IMR-90 (cell line): ENCODE measurements around the gene DNAJC22. TPM values are rescaled to one million over a fixed set of nuclear protein-coding genes. Genes with fewer than 3 reads are reported as not detected.

ENCODE experiments used
- ATAC-seq: fragments of 200-7000 bp; cut with Tn5 transposase; 2 replicates; pipeline ENCODE4 v1.9.1; 2020; ENCODE audit warnings: low read depth, mild to moderate bottlenecking, moderate library complexity
- BruUV-seq: library from RNA; stranded (reverse); fragments of 400-500 nt; replicated peaks from 2 replicates; lab custom pipeline; 2021; lab: Mats Ljungman, UMichigan
- CTCF ChIA-PET: fragments of 300-600 bp; formaldehyde crosslinking; extraction: SDS; loops from one replicate; lab custom pipeline; 2021; ENCODE audit warnings: antibody characterized with exemption; lab: Yijun Ruan, JAX
- POLR2A ChIA-PET: fragments of 300-600 bp; sonication (Branson Sonifier 250); formaldehyde crosslinking; loops from one replicate; lab custom pipeline; 2022; ENCODE audit warnings: antibody characterized with exemption; ENCODE audit not compliant: unreplicated experiment; lab: Charles Lee
- DNase-seq: peaks from one replicate; pipeline ENCODE4 v3.0.0; 2013
- H2AFZ ChIP-seq: replicated peaks from 2 replicates; pipeline ENCODE3; 2013; ENCODE audit warnings: low read length, mild to moderate bottlenecking; ENCODE audit not compliant: poor library complexity
- H2AK5ac ChIP-seq: 2 replicates; pipeline ENCODE4 v1.6.1; 2013; ENCODE audit warnings: low read depth, low read length, inconsistent platforms
- H2AK9ac ChIP-seq: replicated peaks from 2 replicates; pipeline ENCODE3; 2013; ENCODE audit warnings: mild to moderate bottlenecking, low read depth, low read length, moderate library complexity; ENCODE audit not compliant: poor library complexity
- H2BK120ac ChIP-seq: 2 replicates; pipeline ENCODE4 v1.6.1; 2013; ENCODE audit warnings: low read depth, low read length, inconsistent platforms
- H2BK15ac ChIP-seq: 3 replicates; pipeline ENCODE4 v1.6.1; 2013; ENCODE audit warnings: low read depth, low read length, inconsistent platforms
- H2BK20ac ChIP-seq: 2 replicates; pipeline ENCODE4 v1.6.1; 2013; ENCODE audit warnings: low read depth, mild to moderate bottlenecking, inconsistent platforms, low read length, moderate library complexity
- H2BK5ac ChIP-seq: 2 replicates; pipeline ENCODE4 v1.6.1; 2013; ENCODE audit warnings: mild to moderate bottlenecking, low read depth, low read length, inconsistent platforms; ENCODE audit not compliant: poor library complexity, severe bottlenecking
- H3K14ac ChIP-seq: replicated peaks from 2 replicates; pipeline ENCODE4 v1.6.1; 2013; ENCODE audit warnings: low read depth, low read length, inconsistent platforms
- H3K18ac ChIP-seq: 2 replicates; pipeline ENCODE4 v1.6.1; 2013; ENCODE audit warnings: low read depth, low read length, control low read depth
- H3K23ac ChIP-seq: 2 replicates; pipeline ENCODE4 v1.6.1; 2013; ENCODE audit warnings: low read depth, low read length, inconsistent platforms
- H3K27ac ChIP-seq: 2 replicates; pipeline ENCODE4 v1.5.1; 2013; ENCODE audit warnings: mild to moderate bottlenecking, control low read depth, low read length; ENCODE audit not compliant: insufficient read depth
- H3K27me3 ChIP-seq: 2 replicates; pipeline ENCODE4 v1.6.1; 2013; ENCODE audit warnings: low read length; ENCODE audit not compliant: control insufficient read depth, insufficient read depth
- H3K36me3 ChIP-seq: 2 replicates; pipeline ENCODE4 v1.6.1; 2013; ENCODE audit warnings: low read length, mixed read lengths; ENCODE audit not compliant: control insufficient read depth, insufficient read depth
- H3K4ac ChIP-seq: 2 replicates; pipeline ENCODE4 v1.6.1; 2013; ENCODE audit warnings: low read depth, low read length, inconsistent platforms
- H3K4me1 ChIP-seq: 2 replicates; pipeline ENCODE4 v1.6.1; 2013; ENCODE audit warnings: low read length, mixed read lengths; ENCODE audit not compliant: control insufficient read depth, insufficient read depth
- H3K4me2 ChIP-seq: 2 replicates; pipeline ENCODE4 v1.6.1; 2013; ENCODE audit warnings: low read depth, mild to moderate bottlenecking, control low read depth, low read length, moderate library complexity
- H3K4me3 ChIP-seq: 2 replicates; pipeline ENCODE4 v1.5.1; 2013; ENCODE audit warnings: low read depth, mild to moderate bottlenecking, control low read depth, low read length, moderate library complexity; ENCODE audit not compliant: insufficient read depth
- H3K56ac ChIP-seq: 2 replicates; pipeline ENCODE4 v1.6.1; 2013; ENCODE audit warnings: low read length, inconsistent platforms; ENCODE audit not compliant: insufficient read depth; ENCODE audit errors: extremely low read depth
- H3K79me1 ChIP-seq, 2 experiments: 2 replicates each; pipeline ENCODE4 v1.6.1; 2013; ENCODE audit warnings: low read length in 2 of 2, inconsistent platforms in 1 of 2, low read depth in 1 of 2
- H3K9ac ChIP-seq: 2 replicates; pipeline ENCODE4 v1.6.1; 2013; ENCODE audit warnings: low read depth, low read length, control low read depth
- H3K9me1 ChIP-seq: 2 replicates; pipeline ENCODE4 v1.6.1; 2013; ENCODE audit warnings: low read length, inconsistent platforms; ENCODE audit not compliant: insufficient read depth
- H3K9me3 ChIP-seq: 2 replicates; pipeline ENCODE4 v1.6.1; 2013; ENCODE audit warnings: low read length; ENCODE audit not compliant: control insufficient read depth, insufficient read depth
- H4K20me1 ChIP-seq: 2 replicates; pipeline ENCODE4 v1.6.1; 2013; ENCODE audit warnings: low read length, inconsistent platforms; ENCODE audit not compliant: insufficient read depth
- H4K5ac ChIP-seq: 2 replicates; pipeline ENCODE4 v1.6.1; 2013; ENCODE audit warnings: mild to moderate bottlenecking, low read depth, low read length, control low read depth
- H4K8ac ChIP-seq, 2 experiments: 2 replicates each; pipeline ENCODE4 v1.6.1; 2013; ENCODE audit warnings: low read depth in 2 of 2, low read length in 2 of 2, control low read depth in 1 of 2, inconsistent platforms in 1 of 2
- H4K91ac ChIP-seq: 2 replicates; pipeline ENCODE4 v1.6.1; 2013; ENCODE audit warnings: low read depth, low read length, inconsistent platforms; ENCODE audit not compliant: insufficient read depth
- MAFK ChIP-seq: IDR thresholded peaks from 2 replicates; pipeline ENCODE4 v1.6.1; 2012; ENCODE audit warnings: low read depth, low read length, improper control_type of control experiment
- WGBS, 2 experiments: methylation state at CpG; one replicate each; pipeline versions ENCODE4 v1.1.5 to v1.1.7; 2013; ENCODE audit warnings: missing lambda C conversion rate in 2 of 2; ENCODE audit not compliant: insufficient read length in 1 of 2; ENCODE audit errors: extremely low coverage in 2 of 2; 5-methylcytosine and 5-hydroxymethylcytosine counted together
- dilution Hi-C: fragments of 300-500 bp; cut with HindIII; formaldehyde crosslinking; loops from one replicate; pipeline ENCODE4 v1.14.3; 2018; ENCODE audit warnings: low sequenced_read_pairs; ENCODE audit not compliant: unreplicated experiment
- in situ Hi-C: fragments of 300-500 bp; cut with MboI; formaldehyde crosslinking; loops from 3 replicates; pipeline ENCODE4 v1.14.3; 2019; ENCODE audit warnings: low sequenced_read_pairs, inconsistent platforms, mixed read lengths
- intact Hi-C: fragments of 100-400 bp; cut with micrococcal nuclease; formaldehyde crosslinking; loops from 2 replicates; pipeline ENCODE4 v1.10.0; 2022
- polyA plus RNA-seq, 3 experiments: library from polyadenylated mRNA; depleted of rRNA; stranded (reverse); fragments of >200 nt; gene quantifications; 2 replicates each; pipeline ENCODE4 v1.2.3, GENCODE V29; 2012; ENCODE audit warnings: low replicate concordance in 1 of 3
- total RNA-seq: library from RNA; depleted of rRNA; stranded (reverse); fragments of >200 nt; gene quantifications from 2 replicates; pipeline ENCODE4 v1.2.3, GENCODE V29; 2012
- TF ChIP-seq, protein P1 (sequence below): fragments of 150-350 bp; IDR thresholded peaks from 2 replicates; pipeline ENCODE4 v1.6.1; 2016; ENCODE audit warnings: low read depth, mild to moderate bottlenecking, low read length, moderate library complexity, borderline replicate concordance

Gene DNAJC22
- total and polyA plus RNA-seq, 2 of the 4 experiments (the other 2 are of a cell fraction), result 8.1 to 8.2 TPM

- no peak for TF ChIP-seq MAFK
Measured at GRCh38 chr12:49335118-49335954, 11.4 kb upstream of the DNAJC22 start (continued).

DNA sequence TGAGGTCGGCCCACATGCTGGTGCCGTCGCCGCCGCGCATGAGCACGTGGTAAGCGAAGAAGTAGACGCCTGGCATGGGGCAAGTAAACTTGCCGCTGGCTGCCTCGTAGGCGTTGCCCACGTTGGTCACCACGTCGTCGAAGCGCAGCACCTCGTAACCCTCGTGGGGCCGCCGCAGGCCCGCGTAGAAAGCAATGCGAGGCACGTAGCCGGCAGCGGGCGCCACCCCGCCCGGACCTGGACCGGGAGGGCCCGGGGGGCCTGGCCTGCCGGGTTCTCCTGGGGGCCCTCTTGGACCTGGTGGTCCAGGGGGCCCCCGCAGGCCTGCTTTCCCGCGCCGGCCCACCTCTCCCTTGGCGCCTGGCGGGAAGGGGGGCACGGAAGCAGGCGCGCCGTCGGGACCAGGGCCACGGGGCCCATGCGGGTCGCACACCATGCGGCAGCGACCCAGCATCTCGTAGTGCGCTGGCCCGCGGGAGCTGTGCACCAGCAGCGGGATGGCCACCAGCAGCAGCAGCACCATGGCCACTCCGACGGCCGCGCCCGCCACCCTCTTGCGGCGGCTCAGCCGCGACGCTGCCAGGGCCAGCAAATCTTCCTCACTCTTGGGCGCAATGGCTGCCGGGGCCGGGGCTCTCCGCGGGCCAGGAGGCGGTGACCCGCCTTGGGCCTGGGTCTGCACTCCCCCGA, 10.6 kb upstream of the DNAJC22 start:
- Histone ChIP-seq H3K14ac (no peak overlapping the region), H3K4me2 (no peak overlapping the region), H3K9me3 (no peaks in the 10 kb centered on the region), H2BK15ac (no peak overlapping the region), H3K9ac (no peak overlapping the region), H3K27me3 (peaks cover 62% of the 10 kb centered on the region), H4K20me1 (no peaks in the 10 kb centered on the region), H2AK5ac (no peak overlapping the region), H3K4ac (no peak overlapping the region), H2AFZ (peak overlapping the region; percentile 80), H3K56ac (no peak overlapping the region), H3K23ac (no peak overlapping the region), H3K36me3 (no peaks in the 10 kb centered on the region), H3K9me1 (no peaks in the 10 kb centered on the region), H2AK9ac (peak overlapping the region; percentile 56), H3K27ac (no peak overlapping the region), H3K18ac (no peak overlapping the region), H3K79me1 (no peaks in the 10 kb centered on the region), H4K5ac (no peak overlapping the region), H3K4me3 (no peak overlapping the region), H2BK20ac (no peak overlapping the region), H4K8ac (no peak overlapping the region), H2BK5ac (no peak overlapping the region), H3K4me1 (no peaks in the 10 kb centered on the region), H4K91ac (no peak overlapping the region), H2BK120ac (no peak overlapping the region)
- TF ChIP-seq, protein P1, sequence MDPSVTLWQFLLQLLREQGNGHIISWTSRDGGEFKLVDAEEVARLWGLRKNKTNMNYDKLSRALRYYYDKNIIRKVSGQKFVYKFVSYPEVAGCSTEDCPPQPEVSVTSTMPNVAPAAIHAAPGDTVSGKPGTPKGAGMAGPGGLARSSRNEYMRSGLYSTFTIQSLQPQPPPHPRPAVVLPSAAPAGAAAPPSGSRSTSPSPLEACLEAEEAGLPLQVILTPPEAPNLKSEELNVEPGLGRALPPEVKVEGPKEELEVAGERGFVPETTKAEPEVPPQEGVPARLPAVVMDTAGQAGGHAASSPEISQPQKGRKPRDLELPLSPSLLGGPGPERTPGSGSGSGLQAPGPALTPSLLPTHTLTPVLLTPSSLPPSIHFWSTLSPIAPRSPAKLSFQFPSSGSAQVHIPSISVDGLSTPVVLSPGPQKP, result no peak
- intact Hi-C loops (loop anchor here (2.0 kb wide), 1 partner anchor 21 kb away; no protein-coding TSS in a partner anchor), dilution Hi-C loops (no loop called here), in situ Hi-C loops (no loop called here)
- no TSS peak for BruUV-seq
- ATAC-seq (no peak), DNase-seq (no peak)
- 5% methylated on average over 32 of the region's 72 CpGs; no CpG with 5 or more reads in 1 of the 2 experiments for WGBS, 2 experiments
- CTCF ChIA-PET, result interaction anchor here (1.2 to 1.8 kb wide), 4 partner anchors 12 to 178 kb away, joined by 3 to 9 read pairs (median 5); partner anchors contain the start of gene TROAP
- POLR2A ChIA-PET, result no interaction called here
